Measurements from ENCODE around the gene RMC1. TPM values are rescaled to one million over a fixed set of nuclear protein-coding genes. Genes with fewer than 3 reads are reported as not detected.

Gene RMC1
- total and polyA plus RNA-seq, 2 of the 13 experiments (the other 11 are each of a cell fraction or from before 2014, with no cell fraction given): 9.4 to 19.5 TPM

- H3K79me2 ChIP-seq (ENCODE audit: insufficient read depth, low read length): no peaks in the 10 kb centered on the region
- no peak overlapping the region for H3K27ac ChIP-seq (ENCODE audit: extremely low read length, insufficient read depth, low read length)
- DNase-seq (ENCODE audit: low spot score): no peak
- ATAC-seq: no peak
- intact Hi-C loops (cut with micrococcal nuclease; ENCODE audit: unreplicated experiment): no loop called here
- H4K20me1 ChIP-seq (ENCODE audit: insufficient read depth, low read length): no peaks in the 10 kb centered on the region
- in situ Hi-C loops (cut with HindIII; ENCODE audit: extremely low pct_ligation_motif_present, low pct_unique_long_range_greater_than_20kb): no loop called here
- peaks cover 15% of the 10 kb centered on the region for H3K4me1 ChIP-seq (ENCODE audit: insufficient read depth, low read length)
- no peak overlapping the region for H2AFZ ChIP-seq (ENCODE audit: low read length)
- CTCF ChIA-PET (ENCODE audit: low intra/inter-chr PET ratio, low total read pairs): no interaction called here
- H3K27me3 ChIP-seq (ENCODE audit: control insufficient read depth in 1 of 2, insufficient read depth in 2 of 2, low read length in 2 of 2): no peaks in the 10 kb centered on the region
- WGBS (ENCODE audit: low lambda C conversion rate): 85% methylated on average over 6 of the region's 6 CpGs
- POLR2A ChIA-PET: no interaction called here
- no peak overlapping the region for H3K9ac ChIP-seq (ENCODE audit: insufficient read depth, low read depth, low read length)
- BruUV-seq (replicated peaks): no TSS peak
- H3K36me3 ChIP-seq (replicated peaks in 1 of 2; ENCODE audit: control insufficient read depth in 1 of 2, insufficient read depth in 2 of 2, low read length in 2 of 2): peaks cover 46 to 97% of the 10 kb centered on the region in 2 experiments
- no peak overlapping the region for H3K4me2 ChIP-seq (ENCODE audit: low read depth, low read length)
- H3K9me3 ChIP-seq (ENCODE audit: low read length): no peaks in the 10 kb centered on the region
- no peak for FAIRE-seq
- no peak overlapping the region for H3K4me3 ChIP-seq (replicated peaks in 1 of 3; ENCODE audit: insufficient read depth in 1 of 3, low read depth in 2 of 3, low read length in 3 of 3)
- TF ChIP-seq HNRNPL (IDR thresholded peaks at IDR 0.05; ENCODE audit: low read depth, low read length) (no peak), SIX4 (CRISPR knock-in tag; IDR thresholded peaks at IDR 0.05) (no peak), POLR2AphosphoS5 (IDR thresholded peaks at IDR 0.05; ENCODE audit: low read depth, low read length) (no peak), SCMH1 (CRISPR knock-in tag; IDR thresholded peaks at IDR 0.05; ENCODE audit: borderline replicate concordance) (no peak), AKNA (CRISPR knock-in tag; IDR thresholded peaks at IDR 0.05; ENCODE audit: borderline replicate concordance) (no peak), TEF (CRISPR knock-in tag; IDR thresholded peaks at IDR 0.05) (no peak), SOX6 (IDR thresholded peaks at IDR 0.05) (no peak), SOX6 (CRISPR knock-in tag; IDR thresholded peaks at IDR 0.05) (no peak), RFX1 (IDR thresholded peaks at IDR 0.05) (no peak), NR2C2 (CRISPR knock-in tag; IDR thresholded peaks at IDR 0.05; ENCODE audit: borderline replicate concordance) (no peak)
- TF ChIP-seq, protein P1, sequence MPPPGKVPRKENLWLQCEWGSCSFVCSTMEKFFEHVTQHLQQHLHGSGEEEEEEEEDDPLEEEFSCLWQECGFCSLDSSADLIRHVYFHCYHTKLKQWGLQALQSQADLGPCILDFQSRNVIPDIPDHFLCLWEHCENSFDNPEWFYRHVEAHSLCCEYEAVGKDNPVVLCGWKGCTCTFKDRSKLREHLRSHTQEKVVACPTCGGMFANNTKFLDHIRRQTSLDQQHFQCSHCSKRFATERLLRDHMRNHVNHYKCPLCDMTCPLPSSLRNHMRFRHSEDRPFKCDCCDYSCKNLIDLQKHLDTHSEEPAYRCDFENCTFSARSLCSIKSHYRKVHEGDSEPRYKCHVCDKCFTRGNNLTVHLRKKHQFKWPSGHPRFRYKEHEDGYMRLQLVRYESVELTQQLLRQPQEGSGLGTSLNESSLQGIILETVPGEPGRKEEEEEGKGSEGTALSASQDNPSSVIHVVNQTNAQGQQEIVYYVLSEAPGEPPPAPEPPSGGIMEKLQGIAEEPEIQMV (CRISPR knock-in tag; IDR thresholded peaks at IDR 0.05; ENCODE audit: low read depth): no peak
- TF ChIP-seq, protein P2, sequence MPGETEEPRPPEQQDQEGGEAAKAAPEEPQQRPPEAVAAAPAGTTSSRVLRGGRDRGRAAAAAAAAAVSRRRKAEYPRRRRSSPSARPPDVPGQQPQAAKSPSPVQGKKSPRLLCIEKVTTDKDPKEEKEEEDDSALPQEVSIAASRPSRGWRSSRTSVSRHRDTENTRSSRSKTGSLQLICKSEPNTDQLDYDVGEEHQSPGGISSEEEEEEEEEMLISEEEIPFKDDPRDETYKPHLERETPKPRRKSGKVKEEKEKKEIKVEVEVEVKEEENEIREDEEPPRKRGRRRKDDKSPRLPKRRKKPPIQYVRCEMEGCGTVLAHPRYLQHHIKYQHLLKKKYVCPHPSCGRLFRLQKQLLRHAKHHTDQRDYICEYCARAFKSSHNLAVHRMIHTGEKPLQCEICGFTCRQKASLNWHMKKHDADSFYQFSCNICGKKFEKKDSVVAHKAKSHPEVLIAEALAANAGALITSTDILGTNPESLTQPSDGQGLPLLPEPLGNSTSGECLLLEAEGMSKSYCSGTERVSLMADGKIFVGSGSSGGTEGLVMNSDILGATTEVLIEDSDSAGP (CRISPR knock-in tag; IDR thresholded peaks at IDR 0.05; ENCODE audit: borderline replicate concordance): no peak
These were observed 35.6 kb downstream of the RMC1 start for GRCh38 chr18:23538870-23539269.

Data from HepG2 (cell line).